Central memory CD8-positive, alpha-beta T cell (primary cell): ENCODE data around the gene TMEM123.

ENCODE experiments used
- ATAC-seq: fragments of 150-1000 bp; cut with Tn5 transposase; replicated peaks from 2 replicates; pipeline ENCODE4 v1.10.0; 2022; ENCODE audit warnings: mild to moderate bottlenecking, moderate FRiP score, moderate number of reproducible peaks; ENCODE audit not compliant: poor library complexity, severe bottlenecking; ENCODE audit errors: extremely low read depth
- DNase-seq, 2 donors: peaks; one replicate each; pipeline ENCODE4 v3.0.0; 2021; ENCODE audit warnings: low spot score in 2 of 2
- H3K27ac Mint-ChIP-seq: one replicate; pipeline ENCODE4 v1.8.0; 2022; ENCODE audit warnings: low read depth, mild to moderate bottlenecking, moderate library complexity, mixed read lengths
- H3K27me3 Mint-ChIP-seq: one replicate; pipeline ENCODE4 v1.8.0; 2022; ENCODE audit warnings: mixed read lengths
- H3K36me3 Mint-ChIP-seq: one replicate; pipeline ENCODE4 v1.8.0; 2022; ENCODE audit warnings: mild to moderate bottlenecking, moderate library complexity, mixed read lengths; ENCODE audit not compliant: insufficient read depth
- H3K4me1 Mint-ChIP-seq: one replicate; pipeline ENCODE4 v1.8.0; 2022; ENCODE audit warnings: mixed read lengths
- H3K4me3 Mint-ChIP-seq: one replicate; pipeline ENCODE4 v1.8.0; 2022; ENCODE audit warnings: mild to moderate bottlenecking, moderate library complexity, mixed read lengths
- H3K9me3 Mint-ChIP-seq: one replicate; pipeline ENCODE4 v1.8.0; 2022; ENCODE audit warnings: mixed read lengths

TMEM123 gene

DNA sequence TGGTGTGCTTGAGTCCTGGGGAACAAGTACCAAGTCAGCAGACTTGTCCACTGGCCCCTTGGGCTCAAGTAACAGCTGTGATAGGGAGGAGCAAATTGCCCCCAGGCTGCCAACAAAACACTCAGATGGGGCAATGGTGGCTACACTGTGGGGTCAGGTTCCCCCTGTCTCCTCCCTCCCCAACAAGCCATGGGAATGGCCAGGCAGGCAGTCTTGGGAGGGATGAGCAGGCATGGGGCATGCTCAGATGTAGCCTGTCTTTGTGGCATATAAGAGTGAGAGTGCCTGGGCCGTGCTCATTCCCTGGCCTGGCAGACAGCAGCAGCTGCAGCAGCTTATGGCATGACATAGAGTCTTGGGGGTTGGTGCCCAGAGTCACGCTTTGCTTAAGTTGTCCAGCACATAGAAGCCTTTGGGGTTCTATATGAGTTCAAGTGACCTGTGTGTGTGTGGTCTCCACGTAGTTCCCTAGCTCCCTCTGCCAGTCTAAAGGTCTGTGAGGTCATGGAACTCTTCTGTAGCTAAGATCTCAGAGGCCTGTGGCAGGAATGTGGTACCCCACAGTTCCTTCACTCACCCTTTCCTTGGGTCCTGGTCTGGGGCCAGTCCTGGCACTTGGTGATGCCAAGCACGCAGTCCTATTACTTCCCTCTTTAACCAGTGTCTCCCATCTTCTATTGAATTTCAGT is 60.9 kb downstream of the TMEM123 start:
- peaks cover 25% of the 10 kb centered on the region for H3K36me3 Mint-ChIP-seq
- peak overlapping the region; percentile 40 for H3K27ac Mint-ChIP-seq
- no peaks in the 10 kb centered on the region for H3K9me3 Mint-ChIP-seq
- ATAC-seq, result no peak
- no peak for DNase-seq
- H3K4me1 Mint-ChIP-seq, result peaks cover 15% of the 10 kb centered on the region
- no peaks in the 10 kb centered on the region for H3K27me3 Mint-ChIP-seq
- no peak overlapping the region for H3K4me3 Mint-ChIP-seq

DNA sequence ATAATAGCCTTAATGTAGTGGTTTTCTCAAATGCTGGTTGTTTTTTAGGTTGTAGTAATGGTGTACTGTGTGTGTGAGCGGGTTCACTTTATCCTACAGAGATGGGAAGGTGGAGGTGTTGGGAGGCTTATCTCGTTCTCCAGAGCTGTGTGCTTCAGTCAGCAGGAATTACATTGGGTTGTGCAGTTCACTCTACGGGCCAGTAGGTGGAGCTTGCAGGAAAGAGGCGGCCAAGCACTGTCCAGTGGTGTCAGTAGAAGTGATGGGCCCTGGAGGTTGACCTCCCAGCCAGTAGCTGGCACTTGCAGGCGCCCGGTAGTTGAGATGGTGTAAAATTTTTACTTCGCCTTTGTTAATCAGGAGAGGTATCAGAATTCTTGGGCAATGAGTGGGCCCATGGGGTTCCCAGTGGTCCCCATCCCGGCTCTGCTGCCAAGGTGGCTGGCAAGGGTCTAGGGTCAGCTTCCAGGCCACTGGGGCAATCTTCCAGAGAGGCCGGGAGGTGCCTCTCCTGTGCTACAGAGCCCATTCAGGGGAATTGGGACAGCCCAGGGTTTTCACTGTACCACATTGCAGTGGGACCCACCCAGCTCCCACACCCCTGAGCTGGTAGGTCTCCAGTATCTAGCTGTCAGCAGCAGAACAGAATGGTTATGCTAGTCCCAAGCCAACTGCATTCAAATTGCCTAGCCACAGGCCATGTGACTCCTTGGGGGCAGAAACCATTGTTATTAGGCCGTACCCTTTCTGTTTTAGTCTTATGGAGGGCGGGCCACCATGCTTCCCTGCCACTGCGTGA is 61.7 kb downstream of the TMEM123 start:
- H3K9me3 Mint-ChIP-seq, result no peaks in the 10 kb centered on the region
- peaks cover 26% of the 10 kb centered on the region for H3K36me3 Mint-ChIP-seq
- peaks cover 15% of the 10 kb centered on the region for H3K4me1 Mint-ChIP-seq
- H3K4me3 Mint-ChIP-seq, result no peak overlapping the region
- peak overlapping the region; percentile 1 for H3K27ac Mint-ChIP-seq
- peak; percentile 52 for ATAC-seq
- peak in 1 of 2 donors; percentile 27 for DNase-seq
- no peaks in the 10 kb centered on the region for H3K27me3 Mint-ChIP-seq

DNA sequence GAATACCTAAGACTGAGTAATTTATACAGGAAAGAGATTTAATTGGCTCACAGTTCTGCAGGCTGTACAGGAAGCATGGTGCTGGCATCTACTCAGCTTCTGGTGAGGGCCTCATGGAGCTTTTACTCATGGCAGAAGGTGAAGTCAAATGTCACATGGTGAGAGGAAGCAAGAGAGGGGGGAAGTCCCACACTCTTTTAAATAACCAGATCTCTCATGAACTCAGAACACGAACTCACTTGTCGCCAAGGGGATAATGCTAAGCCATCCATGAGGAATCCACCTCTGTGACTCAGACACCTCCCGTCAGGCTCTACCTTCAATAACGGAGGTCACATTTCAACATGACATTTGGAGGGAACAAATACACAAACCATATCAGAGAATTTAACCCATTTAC is 63.3 kb downstream of the TMEM123 start:
- no peak overlapping the region for H3K4me3 Mint-ChIP-seq
- H3K27me3 Mint-ChIP-seq, result no peaks in the 10 kb centered on the region
- H3K4me1 Mint-ChIP-seq, result peaks cover 15% of the 10 kb centered on the region
- no peak for DNase-seq
- H3K27ac Mint-ChIP-seq, result no peak overlapping the region
- H3K36me3 Mint-ChIP-seq, result peaks cover 15% of the 10 kb centered on the region
- H3K9me3 Mint-ChIP-seq, result no peaks in the 10 kb centered on the region
- ATAC-seq, result no peak

DNA sequence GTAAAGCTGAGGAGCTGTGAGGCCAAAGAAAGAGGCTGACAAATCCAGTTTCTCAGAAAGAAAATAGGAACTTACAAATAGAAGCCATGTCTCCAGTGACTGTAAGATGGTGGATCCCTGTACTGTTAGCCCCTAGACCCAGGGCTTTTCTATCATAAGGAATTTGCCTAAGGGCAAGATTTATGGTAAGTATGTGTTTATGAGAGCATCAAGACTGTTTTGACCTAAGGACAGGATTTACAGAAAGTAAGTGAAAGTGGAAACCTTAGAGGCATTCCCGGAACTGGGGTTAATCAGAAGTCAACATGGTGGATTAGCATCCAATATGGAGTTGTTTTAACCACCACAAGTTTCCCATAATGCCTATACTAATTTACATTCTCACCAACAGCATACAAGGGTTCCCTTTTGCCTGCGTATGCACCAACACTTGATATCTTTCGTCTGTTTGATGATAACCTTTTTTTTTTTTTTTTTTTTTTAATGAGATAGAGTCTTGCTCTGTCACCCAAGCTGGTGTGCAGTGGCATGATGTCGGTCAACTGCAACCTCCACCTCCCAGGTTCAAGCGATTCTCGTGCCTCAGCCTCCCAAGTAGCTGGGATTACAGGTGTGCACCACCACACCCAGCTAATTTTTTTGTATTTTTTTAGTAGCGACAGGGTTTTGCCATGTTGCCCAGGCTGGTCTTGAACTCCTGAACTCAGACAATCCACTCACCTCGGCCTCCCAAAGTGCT is 65.4 kb downstream of the TMEM123 start:
- Mint-ChIP-seq H3K36me3 (peaks cover 15% of the 10 kb centered on the region), H3K9me3 (no peaks in the 10 kb centered on the region), H3K27ac (no peak overlapping the region), H3K27me3 (no peaks in the 10 kb centered on the region), H3K4me1 (peaks cover 7% of the 10 kb centered on the region), H3K4me3 (no peak overlapping the region)
- DNase-seq (no peak), ATAC-seq (no peak)

DNA sequence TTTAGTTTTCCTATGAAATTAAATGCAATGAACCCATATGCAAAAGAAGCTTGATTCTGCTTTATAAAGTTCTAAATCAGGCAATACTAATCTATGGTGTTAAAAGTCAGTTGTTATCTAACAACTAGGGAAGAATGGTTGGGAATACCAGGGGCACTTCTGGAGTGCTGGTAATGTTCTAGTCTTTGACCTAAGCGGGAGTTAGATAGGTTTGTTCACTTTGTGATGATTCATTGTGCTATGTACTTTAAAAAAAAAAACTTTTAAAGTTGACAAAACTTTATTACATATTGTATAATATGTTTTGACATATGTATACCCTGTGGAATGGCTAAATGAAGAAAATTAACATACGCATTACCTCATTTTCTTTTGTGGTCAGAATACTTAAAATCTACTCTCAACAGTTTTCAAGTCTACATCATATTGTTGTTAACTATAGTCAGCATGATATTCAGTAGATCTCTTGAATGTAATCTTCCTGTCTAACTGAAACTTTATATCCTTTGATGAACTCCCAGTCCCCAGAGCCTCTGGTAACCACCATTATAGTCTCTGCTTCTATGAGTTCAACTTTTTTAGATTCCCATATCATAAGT is 66.3 kb downstream of the TMEM123 start:
- DNase-seq, result no peak
- no peak overlapping the region for H3K4me3 Mint-ChIP-seq
- H3K36me3 Mint-ChIP-seq, result peaks cover 18% of the 10 kb centered on the region
- peaks cover 7% of the 10 kb centered on the region for H3K4me1 Mint-ChIP-seq
- H3K27me3 Mint-ChIP-seq, result no peaks in the 10 kb centered on the region
- no peak for ATAC-seq
- H3K27ac Mint-ChIP-seq, result peak overlapping the region; percentile 14
- H3K9me3 Mint-ChIP-seq, result no peaks in the 10 kb centered on the region

DNA sequence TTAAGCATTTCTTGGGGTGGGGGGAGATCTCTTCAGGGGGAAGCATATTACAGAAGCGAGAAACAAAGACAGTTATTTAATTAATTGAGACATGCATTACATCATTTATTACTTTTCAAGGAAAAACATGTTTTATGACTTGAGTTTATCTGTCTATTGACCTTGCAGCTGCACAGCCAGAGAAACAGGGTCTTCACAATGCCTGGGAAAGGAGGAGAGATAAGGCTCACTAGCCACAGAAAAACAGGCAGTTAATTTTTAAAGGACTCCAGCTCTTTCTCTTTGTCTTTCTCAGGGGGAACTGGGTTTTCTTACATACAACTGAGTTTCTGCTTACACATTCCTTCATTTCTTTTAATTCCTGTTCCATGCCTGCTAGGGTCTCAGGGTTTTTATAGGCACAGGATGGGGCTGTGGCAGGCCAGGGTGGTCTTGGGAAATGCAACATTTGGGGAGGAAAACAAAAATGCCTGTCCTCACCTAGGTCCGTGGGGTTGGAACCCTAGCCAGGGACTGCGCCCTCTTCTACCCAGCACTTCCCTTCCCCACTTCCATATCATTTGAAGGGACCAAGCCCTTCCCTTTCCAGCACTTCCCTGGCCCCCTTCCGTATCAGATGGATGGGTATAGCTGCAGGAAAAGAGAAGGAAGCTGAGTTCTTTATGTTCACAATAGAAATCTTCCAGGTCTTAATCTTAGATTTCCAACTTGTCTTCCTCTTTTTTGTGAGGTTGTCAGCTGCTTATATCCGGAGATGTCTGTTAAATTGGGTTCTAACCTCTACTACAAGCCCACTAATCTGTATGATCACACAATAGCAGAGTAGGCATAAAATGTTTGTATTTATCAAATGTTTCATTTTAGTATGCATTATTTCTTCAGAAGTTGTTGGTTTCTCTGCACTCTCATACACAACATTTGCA is 67.2 kb downstream of the TMEM123 start:
- Mint-ChIP-seq H3K4me1 (peaks cover under 1% of the 10 kb centered on the region), H3K9me3 (no peaks in the 10 kb centered on the region)
- ATAC-seq, result no peak

DNA sequence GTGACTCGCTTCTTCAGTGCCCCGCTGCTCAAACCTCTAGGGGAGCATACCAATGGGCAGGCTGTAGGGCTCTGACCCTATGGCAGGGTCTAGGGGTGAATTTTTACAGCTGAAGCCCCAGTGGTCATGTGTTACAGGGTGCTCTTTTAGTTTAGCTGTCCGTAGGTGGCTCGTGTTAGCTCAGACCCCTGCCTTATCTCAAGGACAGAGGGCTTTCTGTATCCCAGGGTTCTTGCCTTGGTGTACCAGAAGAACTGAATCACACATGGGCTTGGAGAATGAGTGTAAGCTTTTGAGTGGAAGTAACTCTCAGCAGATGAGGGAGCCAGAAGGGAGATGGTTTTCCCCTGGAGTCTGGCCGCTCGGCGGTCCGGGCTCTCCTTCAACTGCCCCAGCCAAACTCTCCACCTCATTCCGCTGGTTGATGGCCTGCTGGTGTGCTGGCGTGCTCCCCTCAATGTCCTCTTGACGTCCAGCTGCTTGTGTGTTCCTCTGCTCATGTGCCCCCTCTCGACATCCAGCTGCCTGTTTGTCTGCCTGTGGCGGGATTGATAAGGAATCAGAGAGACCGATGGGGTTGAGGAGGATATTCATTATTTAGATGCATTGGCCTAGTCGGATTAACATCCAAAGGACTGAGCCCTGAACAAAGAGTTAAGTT is 68.0 kb downstream of the TMEM123 start:
- Mint-ChIP-seq H3K9me3 (no peaks in the 10 kb centered on the region), H3K27me3 (no peaks in the 10 kb centered on the region), H3K4me3 (no peak overlapping the region), H3K4me1 (no peaks in the 10 kb centered on the region), H3K27ac (no peak overlapping the region), H3K36me3 (peaks cover 29% of the 10 kb centered on the region)
- DNase-seq (no peak), ATAC-seq (no peak)

More for the DNA sequence above, 67.2 kb downstream of the TMEM123 start:
- Mint-ChIP-seq H3K27me3 (no peaks in the 10 kb centered on the region), H3K36me3 (peaks cover 26% of the 10 kb centered on the region), H3K27ac (peak overlapping the region; percentile 14), H3K4me3 (no peak overlapping the region)
- no peak for DNase-seq

DNA sequence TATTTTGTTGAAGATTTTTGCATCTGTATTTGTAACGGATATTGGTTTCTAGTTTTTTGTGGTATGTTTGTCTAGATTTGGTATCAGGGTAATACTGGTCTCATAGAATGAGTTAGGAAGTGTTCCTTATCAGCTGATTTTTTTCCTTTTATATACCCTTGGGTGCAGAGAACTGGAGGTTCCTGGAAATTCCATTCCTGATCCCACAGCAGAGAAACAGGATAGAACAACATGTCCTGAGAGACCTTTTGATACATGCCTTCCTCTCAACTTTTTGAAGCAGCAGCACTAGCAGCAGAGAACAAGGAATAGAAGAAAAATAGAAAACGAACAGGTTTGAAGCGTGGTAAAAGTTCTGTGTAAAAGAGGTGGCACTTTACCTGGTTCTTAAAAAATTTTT is 68.7 kb downstream of the TMEM123 start:
- Mint-ChIP-seq H3K9me3 (no peaks in the 10 kb centered on the region), H3K36me3 (peaks cover 34% of the 10 kb centered on the region), H3K4me1 (no peaks in the 10 kb centered on the region), H3K27me3 (no peaks in the 10 kb centered on the region), H3K27ac (peak overlapping the region; percentile 20), H3K4me3 (no peak overlapping the region)
- ATAC-seq, result no peak
- DNase-seq, result no peak

DNA sequence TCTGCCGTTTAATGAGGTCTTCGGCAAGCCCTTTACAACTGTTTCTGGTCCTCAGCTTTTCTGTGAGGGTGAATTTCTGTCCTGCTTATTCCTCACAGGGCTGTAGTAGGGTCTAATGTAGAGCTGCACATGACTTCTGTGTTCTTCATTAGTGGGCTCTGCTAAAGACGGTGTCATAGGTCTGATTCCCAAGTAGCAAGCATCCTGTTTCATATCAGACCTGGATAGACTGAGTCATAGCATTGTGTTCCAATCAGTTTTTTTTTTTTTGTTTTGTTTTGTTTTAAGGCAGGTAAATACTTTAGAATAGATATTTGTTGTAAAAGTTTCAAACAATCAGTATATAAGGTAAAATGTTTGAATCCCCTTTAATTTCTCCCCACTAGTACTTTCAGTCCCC is 70.2 kb downstream of the TMEM123 start:
- H3K27ac Mint-ChIP-seq, result peak overlapping the region; percentile 20
- no peaks in the 10 kb centered on the region for H3K9me3 Mint-ChIP-seq
- H3K27me3 Mint-ChIP-seq, result no peaks in the 10 kb centered on the region
- no peak overlapping the region for H3K4me3 Mint-ChIP-seq
- DNase-seq (no peak), ATAC-seq (no peak)
- H3K36me3 Mint-ChIP-seq, result peaks cover 43% of the 10 kb centered on the region
- no peaks in the 10 kb centered on the region for H3K4me1 Mint-ChIP-seq

DNA sequence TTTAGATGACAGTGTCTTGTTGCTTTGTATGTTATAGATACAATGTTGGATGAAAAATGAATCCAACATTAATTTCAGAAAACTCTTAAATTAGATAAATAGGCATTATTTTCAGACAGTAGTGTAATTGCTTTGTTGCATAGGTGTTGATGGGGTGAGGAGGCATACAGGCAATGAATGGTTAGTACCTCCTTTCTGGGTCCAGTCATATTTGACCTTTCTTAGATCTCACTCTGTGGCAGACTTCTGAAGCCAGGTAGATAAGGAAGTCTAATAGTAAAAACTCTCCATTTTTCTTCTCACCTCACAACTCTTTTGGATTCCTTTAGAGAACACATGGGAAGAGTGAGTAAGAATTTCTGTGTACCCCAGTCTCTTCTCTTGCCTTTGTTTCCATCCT is 73.7 kb downstream of the TMEM123 start:
- DNase-seq (no peak), ATAC-seq (no peak)
- Mint-ChIP-seq H3K4me1 (peaks cover 7% of the 10 kb centered on the region), H3K27me3 (no peaks in the 10 kb centered on the region), H3K27ac (no peak overlapping the region), H3K9me3 (no peaks in the 10 kb centered on the region), H3K36me3 (peaks cover 50% of the 10 kb centered on the region), H3K4me3 (no peak overlapping the region)

DNA sequence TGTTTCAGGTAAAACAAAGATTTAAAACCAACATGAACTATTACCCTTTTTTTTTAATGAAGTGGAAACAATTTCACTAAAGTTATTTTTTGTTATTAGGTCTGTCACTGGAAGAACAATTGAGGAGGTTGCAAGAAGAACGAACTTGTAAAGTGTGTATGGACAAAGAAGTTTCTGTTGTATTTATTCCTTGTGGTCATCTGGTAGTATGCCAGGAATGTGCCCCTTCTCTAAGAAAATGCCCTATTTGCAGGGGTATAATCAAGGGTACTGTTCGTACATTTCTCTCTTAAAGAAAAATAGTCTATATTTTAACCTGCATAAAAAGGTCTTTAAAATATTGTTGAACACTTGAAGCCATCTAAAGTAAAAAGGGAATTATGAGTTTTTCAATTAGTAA is 74.7 kb downstream of the TMEM123 start:
- no peaks in the 10 kb centered on the region for H3K27me3 Mint-ChIP-seq
- H3K9me3 Mint-ChIP-seq, result no peaks in the 10 kb centered on the region
- H3K36me3 Mint-ChIP-seq, result peaks cover 46% of the 10 kb centered on the region
- H3K27ac Mint-ChIP-seq, result no peak overlapping the region
- DNase-seq, result no peak
- ATAC-seq, result no peak
- H3K4me3 Mint-ChIP-seq, result no peak overlapping the region
- H3K4me1 Mint-ChIP-seq, result peaks cover 7% of the 10 kb centered on the region
